ENCODE results near the gene SLC35F1.

DNA sequence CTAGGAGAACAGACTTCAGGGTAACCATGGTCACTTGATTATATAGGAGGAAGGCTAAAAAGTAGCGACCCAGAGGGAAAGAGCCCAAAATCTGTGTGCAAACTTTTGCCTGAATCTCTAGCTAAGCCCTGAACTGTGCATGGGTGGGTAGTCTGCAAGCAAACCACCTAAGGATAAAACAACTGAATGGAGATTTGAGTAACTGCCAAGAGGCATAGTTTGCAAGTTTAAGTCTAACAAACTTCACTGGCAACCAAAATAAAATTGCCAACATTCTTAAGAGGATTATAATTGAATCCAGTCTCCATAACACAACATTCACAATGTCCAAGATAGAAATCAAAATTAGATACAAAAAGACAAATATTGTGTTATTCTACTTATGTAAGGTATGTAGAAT is 449.0 kb downstream of the SLC35F1 start:
- TF ChIP-seq NFXL1 (IDR thresholded peaks at IDR 0.05; ENCODE audit: borderline replicate concordance) = no peak
- TF ChIP-seq, protein P1, sequence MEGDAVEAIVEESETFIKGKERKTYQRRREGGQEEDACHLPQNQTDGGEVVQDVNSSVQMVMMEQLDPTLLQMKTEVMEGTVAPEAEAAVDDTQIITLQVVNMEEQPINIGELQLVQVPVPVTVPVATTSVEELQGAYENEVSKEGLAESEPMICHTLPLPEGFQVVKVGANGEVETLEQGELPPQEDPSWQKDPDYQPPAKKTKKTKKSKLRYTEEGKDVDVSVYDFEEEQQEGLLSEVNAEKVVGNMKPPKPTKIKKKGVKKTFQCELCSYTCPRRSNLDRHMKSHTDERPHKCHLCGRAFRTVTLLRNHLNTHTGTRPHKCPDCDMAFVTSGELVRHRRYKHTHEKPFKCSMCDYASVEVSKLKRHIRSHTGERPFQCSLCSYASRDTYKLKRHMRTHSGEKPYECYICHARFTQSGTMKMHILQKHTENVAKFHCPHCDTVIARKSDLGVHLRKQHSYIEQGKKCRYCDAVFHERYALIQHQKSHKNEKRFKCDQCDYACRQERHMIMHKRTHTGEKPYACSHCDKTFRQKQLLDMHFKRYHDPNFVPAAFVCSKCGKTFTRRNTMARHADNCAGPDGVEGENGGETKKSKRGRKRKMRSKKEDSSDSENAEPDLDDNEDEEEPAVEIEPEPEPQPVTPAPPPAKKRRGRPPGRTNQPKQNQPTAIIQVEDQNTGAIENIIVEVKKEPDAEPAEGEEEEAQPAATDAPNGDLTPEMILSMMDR (IDR thresholded peaks at IDR 0.05 in 2 of 3, conservative IDR thresholded peaks at IDR 0.05 in 1 of 3; ENCODE audit: control insufficient read depth in 2 of 3, extremely low read depth in 1 of 3, insufficient read depth in 1 of 3, low read depth in 3 of 3, low read length in 3 of 3) = no peak
- TF ChIP-seq SMC3 (IDR thresholded peaks at IDR 0.05; ENCODE audit: borderline replicate concordance, low read length) = no peak
- no peak for TF ChIP-seq NR2C2 (IDR thresholded peaks at IDR 0.05; ENCODE audit: borderline replicate concordance, control insufficient read depth, insufficient read length, low read depth)
- TF ChIP-seq, protein P2, sequence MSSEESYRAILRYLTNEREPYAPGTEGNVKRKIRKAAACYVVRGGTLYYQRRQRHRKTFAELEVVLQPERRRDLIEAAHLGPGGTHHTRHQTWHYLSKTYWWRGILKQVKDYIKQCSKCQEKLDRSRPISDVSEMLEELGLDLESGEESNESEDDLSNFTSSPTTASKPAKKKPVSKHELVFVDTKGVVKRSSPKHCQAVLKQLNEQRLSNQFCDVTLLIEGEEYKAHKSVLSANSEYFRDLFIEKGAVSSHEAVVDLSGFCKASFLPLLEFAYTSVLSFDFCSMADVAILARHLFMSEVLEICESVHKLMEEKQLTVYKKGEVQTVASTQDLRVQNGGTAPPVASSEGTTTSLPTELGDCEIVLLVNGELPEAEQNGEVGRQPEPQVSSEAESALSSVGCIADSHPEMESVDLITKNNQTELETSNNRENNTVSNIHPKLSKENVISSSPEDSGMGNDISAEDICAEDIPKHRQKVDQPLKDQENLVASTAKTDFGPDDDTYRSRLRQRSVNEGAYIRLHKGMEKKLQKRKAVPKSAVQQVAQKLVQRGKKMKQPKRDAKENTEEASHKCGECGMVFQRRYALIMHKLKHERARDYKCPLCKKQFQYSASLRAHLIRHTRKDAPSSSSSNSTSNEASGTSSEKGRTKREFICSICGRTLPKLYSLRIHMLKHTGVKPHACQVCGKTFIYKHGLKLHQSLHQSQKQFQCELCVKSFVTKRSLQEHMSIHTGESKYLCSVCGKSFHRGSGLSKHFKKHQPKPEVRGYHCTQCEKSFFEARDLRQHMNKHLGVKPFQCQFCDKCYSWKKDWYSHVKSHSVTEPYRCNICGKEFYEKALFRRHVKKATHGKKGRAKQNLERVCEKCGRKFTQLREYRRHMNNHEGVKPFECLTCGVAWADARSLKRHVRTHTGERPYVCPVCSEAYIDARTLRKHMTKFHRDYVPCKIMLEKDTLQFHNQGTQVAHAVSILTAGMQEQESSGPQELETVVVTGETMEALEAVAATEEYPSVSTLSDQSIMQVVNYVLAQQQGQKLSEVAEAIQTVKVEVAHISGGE (CRISPR knock-in tag; IDR thresholded peaks at IDR 0.05) = no peak
- TF ChIP-seq LARP7 (IDR thresholded peaks at IDR 0.05) = no peak
- TF ChIP-seq GATAD2B (conservative IDR thresholded peaks at IDR 0.05; ENCODE audit: low read depth) = no peak
- TF ChIP-seq POLR2A (IDR thresholded peaks at IDR 0.05; ENCODE audit: low read depth, low read length) = no peak
